Measurements from ENCODE around the gene ATAD3A. TPM values are rescaled to one million over a fixed set of nuclear protein-coding genes. Genes with fewer than 3 reads are reported as not detected.

Gene ATAD3A
- total RNA-seq, 1 experiment from 2014 or later: 71.2 TPM

- TF ChIP-seq MAX (CRISPR knock-in tag; IDR thresholded peaks at IDR 0.05) (no peak), ZNF416 (CRISPR knock-in tag; IDR thresholded peaks at IDR 0.05) (0 out of 2 replicates have a peak, but pooled peaks have one; percentile 83), FOXP1 (CRISPR knock-in tag; IDR thresholded peaks at IDR 0.05; ENCODE audit: borderline replicate concordance) (0 out of 2 replicates have a peak, but pooled peaks have one; percentile 54), ZNF232 (CRISPR knock-in tag; IDR thresholded peaks at IDR 0.05) (0 out of 2 replicates have a peak, but pooled peaks have one; percentile 27), ZNF317 (CRISPR knock-in tag; IDR thresholded peaks at IDR 0.05; ENCODE audit: borderline replicate concordance, low read depth) (no peak), ZNF121 (CRISPR knock-in tag; IDR thresholded peaks at IDR 0.05) (no peak), USF1 (CRISPR knock-in tag; IDR thresholded peaks at IDR 0.05) (0 out of 2 replicates have a peak, but pooled peaks have one; percentile 11), ZBTB43 (CRISPR knock-in tag; IDR thresholded peaks at IDR 0.05) (0 out of 2 replicates have a peak, but pooled peaks have one; percentile 22), KAT7 (CRISPR knock-in tag; IDR thresholded peaks at IDR 0.05; ENCODE audit: borderline replicate concordance) (no peak), JUN (CRISPR knock-in tag; IDR thresholded peaks at IDR 0.05) (no peak), FOXK1 (CRISPR knock-in tag; IDR thresholded peaks at IDR 0.05) (peak; percentile 100), ETV6 (CRISPR knock-in tag; IDR thresholded peaks at IDR 0.05) (peak; percentile 75), ZBTB21 (CRISPR knock-in tag; IDR thresholded peaks at IDR 0.05; ENCODE audit: borderline replicate concordance) (peak; percentile 94), GTF2I (CRISPR knock-in tag; conservative IDR thresholded peaks at IDR 0.05) (no peak), ZNF425 (CRISPR knock-in tag; conservative IDR thresholded peaks at IDR 0.05) (no peak), CREM (CRISPR knock-in tag; IDR thresholded peaks at IDR 0.05) (peak; percentile 100), RORB (CRISPR knock-in tag; IDR thresholded peaks at IDR 0.05) (no peak), NR3C1 (CRISPR knock-in tag; conservative IDR thresholded peaks at IDR 0.05; ENCODE audit: low read depth) (no peak), PREB (CRISPR knock-in tag; IDR thresholded peaks at IDR 0.05; ENCODE audit: borderline replicate concordance) (no peak), NR1H2 (CRISPR knock-in tag; IDR thresholded peaks at IDR 0.05) (no peak), OVOL2 (CRISPR knock-in tag; IDR thresholded peaks at IDR 0.05; ENCODE audit: borderline replicate concordance) (no peak), FOXP4 (CRISPR knock-in tag; IDR thresholded peaks at IDR 0.05) (peak; percentile 22), ZNF671 (CRISPR knock-in tag; IDR thresholded peaks at IDR 0.05) (no peak), IRF2 (CRISPR knock-in tag; IDR thresholded peaks at IDR 0.05; ENCODE audit: borderline replicate concordance, low read depth) (no peak)
Measured at GRCh38 chr1:1574721-1575537, 63.0 kb downstream of the ATAD3A start, which contains the start of gene SSU72 (continued).
